Measurements from ENCODE around the gene G6PC3.

Gene G6PC3

GRCh38 chr17:44059101-44059892 is 11.2 kb upstream of the G6PC3 start:
- no peak for DNase-seq (ENCODE audit: extremely low read depth in 1 of 2, low read depth in 1 of 2)

GRCh38 chr17:44061446-44061845 is 9.1 kb upstream of the G6PC3 start:
- DNase-seq (ENCODE audit: extremely low read depth in 1 of 2, low read depth in 1 of 2): no peak

GRCh38 chr17:44062871-44063270 is 7.7 kb upstream of the G6PC3 start:
- DNase-seq (ENCODE audit: extremely low read depth in 1 of 2, low read depth in 1 of 2): no peak

- DNase-seq (ENCODE audit: extremely low read depth in 1 of 2, low read depth in 1 of 2): no peak
These were observed 6.6 kb upstream of the G6PC3 start for GRCh38 chr17:44063704-44064639.

GRCh38 chr17:44065668-44066203 is 4.8 kb upstream of the G6PC3 start:
- DNase-seq (ENCODE audit: extremely low read depth in 1 of 2, low read depth in 1 of 2): no peak

GRCh38 chr17:44066204-44066930 is 4.2 kb upstream of the G6PC3 start, which contains the start of gene LSM12:
LSM12 (minus strand) TSS chr17:44066671; CDS start chr17:44066587, 84 bp downstream.
- peak; percentile 55 to 87 for DNase-seq (ENCODE audit: extremely low read depth in 1 of 2, low read depth in 1 of 2)

- DNase-seq (ENCODE audit: extremely low read depth in 1 of 2, low read depth in 1 of 2): no peak
These were observed 3.0 kb upstream of the G6PC3 start for GRCh38 chr17:44067545-44067940.

GRCh38 chr17:44069974-44070454 is 521 bp upstream of the G6PC3 start:
- DNase-seq (ENCODE audit: extremely low read depth in 1 of 2, low read depth in 1 of 2): no peak

GRCh38 chr17:44071198-44071520 is 624 bp downstream of the G6PC3 start:
- DNase-seq (ENCODE audit: extremely low read depth in 1 of 2, low read depth in 1 of 2): peak in 1 of 2 donors; percentile 30

GRCh38 chr17:44071772-44072171 is 1.2 kb downstream of the G6PC3 start:
- no peak for DNase-seq (ENCODE audit: extremely low read depth in 1 of 2, low read depth in 1 of 2)

- DNase-seq (ENCODE audit: extremely low read depth in 1 of 2, low read depth in 1 of 2): no peak
These were observed 3.8 kb downstream of the G6PC3 start for GRCh38 chr17:44074231-44074910.

GRCh38 chr17:44074911-44075285 is 4.4 kb downstream of the G6PC3 start:
- DNase-seq (ENCODE audit: extremely low read depth in 1 of 2, low read depth in 1 of 2): no peak

- DNase-seq (ENCODE audit: extremely low read depth in 1 of 2, low read depth in 1 of 2): no peak
These were observed 5.2 kb downstream of the G6PC3 start for GRCh38 chr17:44075598-44076293.

- DNase-seq (ENCODE audit: extremely low read depth in 1 of 2, low read depth in 1 of 2): no peak
These were observed 6.4 kb downstream of the G6PC3 start for GRCh38 chr17:44076716-44077594.

GRCh38 chr17:44077595-44077909 is 7.0 kb downstream of the G6PC3 start:
- no peak for DNase-seq (ENCODE audit: extremely low read depth in 1 of 2, low read depth in 1 of 2)

GRCh38 chr17:44078412-44078811 is 7.9 kb downstream of the G6PC3 start:
- no peak for DNase-seq (ENCODE audit: extremely low read depth in 1 of 2, low read depth in 1 of 2)

GRCh38 chr17:44079877-44080821 is 9.6 kb downstream of the G6PC3 start:
- no peak for DNase-seq (ENCODE audit: extremely low read depth in 1 of 2, low read depth in 1 of 2)

GRCh38 chr17:44081681-44082080 is 11.1 kb downstream of the G6PC3 start:
- DNase-seq (ENCODE audit: extremely low read depth in 1 of 2, low read depth in 1 of 2): no peak

Data from activated CD8-positive, alpha-beta memory T cell treated with anti-CD3 and anti-CD28 coated beads for 1 hour (primary cell).